ENCODE data around the gene RELL2.

DNA sequence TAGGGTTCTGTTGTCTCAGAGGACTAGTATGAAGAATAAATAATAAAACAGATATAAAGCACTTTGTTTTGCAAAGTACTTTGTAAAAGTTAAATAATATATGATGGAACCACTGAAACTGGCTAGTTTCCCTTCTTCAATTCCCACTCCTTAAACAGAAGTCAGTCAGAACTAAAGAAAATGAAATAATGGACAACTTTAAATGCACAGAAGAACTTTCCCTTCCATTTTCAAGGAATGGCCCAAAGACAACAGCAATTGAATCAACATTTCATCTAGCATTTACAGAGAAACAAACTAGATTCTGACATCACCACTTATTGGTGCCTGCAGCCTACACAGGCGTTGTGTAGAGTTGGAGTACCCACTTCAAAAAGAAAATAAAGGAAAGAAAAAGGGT lies 34.2 kb upstream of the RELL2 start:
- TF ChIP-seq, protein P1, sequence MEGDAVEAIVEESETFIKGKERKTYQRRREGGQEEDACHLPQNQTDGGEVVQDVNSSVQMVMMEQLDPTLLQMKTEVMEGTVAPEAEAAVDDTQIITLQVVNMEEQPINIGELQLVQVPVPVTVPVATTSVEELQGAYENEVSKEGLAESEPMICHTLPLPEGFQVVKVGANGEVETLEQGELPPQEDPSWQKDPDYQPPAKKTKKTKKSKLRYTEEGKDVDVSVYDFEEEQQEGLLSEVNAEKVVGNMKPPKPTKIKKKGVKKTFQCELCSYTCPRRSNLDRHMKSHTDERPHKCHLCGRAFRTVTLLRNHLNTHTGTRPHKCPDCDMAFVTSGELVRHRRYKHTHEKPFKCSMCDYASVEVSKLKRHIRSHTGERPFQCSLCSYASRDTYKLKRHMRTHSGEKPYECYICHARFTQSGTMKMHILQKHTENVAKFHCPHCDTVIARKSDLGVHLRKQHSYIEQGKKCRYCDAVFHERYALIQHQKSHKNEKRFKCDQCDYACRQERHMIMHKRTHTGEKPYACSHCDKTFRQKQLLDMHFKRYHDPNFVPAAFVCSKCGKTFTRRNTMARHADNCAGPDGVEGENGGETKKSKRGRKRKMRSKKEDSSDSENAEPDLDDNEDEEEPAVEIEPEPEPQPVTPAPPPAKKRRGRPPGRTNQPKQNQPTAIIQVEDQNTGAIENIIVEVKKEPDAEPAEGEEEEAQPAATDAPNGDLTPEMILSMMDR (IDR thresholded peaks at IDR 0.05; ENCODE audit: low read length): no peak
- no peak for TF ChIP-seq EZH2 (IDR thresholded peaks at IDR 0.05; ENCODE audit: borderline replicate concordance, low read length)

Measured in OCI-LY1 (cell line).